GM23248 (cell line): ENCODE measurements around the gene XIRP2. TPM values are rescaled to one million over a fixed set of nuclear protein-coding genes. Genes with fewer than 3 reads are reported as not detected.

ENCODE experiments used
- DNase-seq: peaks from one replicate; pipeline ENCODE4 v3.0.0-alpha.2; 2015
- H2AFZ ChIP-seq: fragments of 200-600 bp; sonication (generic); 2 replicates; pipeline ENCODE4 v1.6.1; 2016; ENCODE audit warnings: antibody characterized with exemption
- H3F3A ChIP-seq: fragments of 200-600 bp; sonication (generic); 2 replicates; pipeline ENCODE4 v1.6.1; 2016; ENCODE audit warnings: mild to moderate bottlenecking, antibody characterized with exemption, mixed run types; ENCODE audit not compliant: insufficient read depth
- H3K27ac ChIP-seq: fragments of 200-600 bp; sonication (generic); 2 replicates; pipeline ENCODE4 v1.5.1; 2016; ENCODE audit warnings: mild to moderate bottlenecking
- H3K27me3 ChIP-seq: fragments of 200-600 bp; sonication (generic); replicated peaks from 2 replicates; pipeline ENCODE4 v1.6.1; 2016; ENCODE audit warnings: mild to moderate bottlenecking; ENCODE audit not compliant: insufficient read depth
- H3K36me3 ChIP-seq: fragments of 200-600 bp; sonication (generic); 2 replicates; pipeline ENCODE4 v1.6.1; 2016; ENCODE audit warnings: low read depth, mild to moderate bottlenecking
- H3K4me1 ChIP-seq: fragments of 200-600 bp; sonication (generic); 2 replicates; pipeline ENCODE4 v1.6.1; 2016; ENCODE audit warnings: mild to moderate bottlenecking; ENCODE audit not compliant: insufficient read depth
- H3K4me2 ChIP-seq: fragments of 200-600 bp; sonication (generic); one replicate; pipeline ENCODE4 v1.6.1; 2016; ENCODE audit warnings: mild to moderate bottlenecking; ENCODE audit not compliant: unreplicated experiment
- H3K4me3 ChIP-seq: fragments of 200-600 bp; sonication (generic); 2 replicates; pipeline ENCODE4 v1.5.1; 2016; ENCODE audit warnings: mild to moderate bottlenecking
- H3K79me2 ChIP-seq: fragments of 200-600 bp; sonication (generic); 2 replicates; pipeline ENCODE4 v1.6.1; 2016; ENCODE audit warnings: mild to moderate bottlenecking; ENCODE audit not compliant: insufficient read depth
- H3K9ac ChIP-seq: fragments of 200-600 bp; sonication (generic); 2 replicates; pipeline ENCODE4 v1.6.1; 2016; ENCODE audit warnings: mild to moderate bottlenecking
- H3K9me2 ChIP-seq: fragments of 200-600 bp; sonication (generic); 2 replicates; pipeline ENCODE4 v1.6.1; 2016; ENCODE audit warnings: mixed run types, mild to moderate bottlenecking, moderate library complexity; ENCODE audit not compliant: insufficient read depth
- H3K9me3 ChIP-seq: fragments of 200-600 bp; sonication (generic); one replicate; pipeline ENCODE4 v1.6.1; 2017; ENCODE audit warnings: low read depth
- H4K20me1 ChIP-seq: fragments of 200-600 bp; sonication (generic); 2 replicates; pipeline ENCODE4 v1.6.0; 2016; ENCODE audit not compliant: insufficient read depth
- EZH2 ChIP-seq: fragments of 200-600 bp; sonication (generic); IDR thresholded peaks from 2 replicates; pipeline ENCODE4 v1.6.1; 2018; ENCODE audit warnings: antibody characterized with exemption, mild to moderate bottlenecking; ENCODE audit not compliant: insufficient read depth, poor library complexity, severe bottlenecking
- EZH2phosphoT487 ChIP-seq: fragments of 200-600 bp; sonication (generic); IDR thresholded peaks from 2 replicates; pipeline ENCODE4 v1.6.1; 2018; ENCODE audit warnings: antibody characterized with exemption, moderate library complexity, mild to moderate bottlenecking, low read depth; ENCODE audit not compliant: insufficient read depth
- WGBS, 2 experiments: methylation state at CpG; one replicate each; pipeline ENCODE4 v1.1.6; 2015 to 2017; ENCODE audit warnings: low lambda C conversion rate in 2 of 2, low coverage in 1 of 2; ENCODE audit errors: missing lambda C conversion rate in 2 of 2; 5-methylcytosine and 5-hydroxymethylcytosine counted together
- in situ Hi-C: fragments of 300-500 bp; cut with MboI; formaldehyde crosslinking; loops from 2 replicates; pipeline ENCODE4 v1.15.0; 2020
- polyA plus RNA-seq: library from polyadenylated mRNA; unstranded; fragments of >200 nt; fragmentation: Nextera tagmentation; extraction: Ambion mirVana; gene quantifications from 2 replicates; pipeline ENCODE4 v1.2.1, GENCODE V29; 2016
- total RNA-seq: library from RNA; depleted of rRNA; stranded (reverse); fragments of >200 nt; shearing (Covaris generic); gene quantifications from 2 replicates; pipeline ENCODE4 v1.2.3, GENCODE V29; 2014

XIRP2 gene
- total and polyA plus RNA-seq, 2 experiments from 2014 or later: not detected

- Histone ChIP-seq H3K9me3 (no peaks in the 10 kb centered on the region), H3K27me3 (no peaks in the 10 kb centered on the region), H3K9me2 (no peaks in the 10 kb centered on the region), H3K4me1 (no peaks in the 10 kb centered on the region), H3F3A (no peaks in the 10 kb centered on the region), H3K36me3 (no peaks in the 10 kb centered on the region), H3K4me2 (no peak overlapping the region), H3K27ac (no peak overlapping the region), H3K9ac (no peak overlapping the region), H2AFZ (no peak overlapping the region), H4K20me1 (no peaks in the 10 kb centered on the region), H3K4me3 (no peak overlapping the region), H3K79me2 (no peaks in the 10 kb centered on the region)
- no peak for DNase-seq
- in situ Hi-C loops: no loop called here
- TF ChIP-seq EZH2phosphoT487: no peak
- no peak for TF ChIP-seq EZH2
These were observed 116.8 kb downstream of the XIRP2 start for GRCh38 chr2:167005096-167005495.

GRCh38 chr2:167013227-167013626 is 124.9 kb downstream of the XIRP2 start:
- no peak for TF ChIP-seq EZH2
- no peak for TF ChIP-seq EZH2phosphoT487
- no peaks in the 10 kb centered on the region for H3K9me3 ChIP-seq
- no peaks in the 10 kb centered on the region for H3F3A ChIP-seq
- 27 to 45% methylated on average over 1 of the region's 1 CpG for WGBS, 2 experiments
- in situ Hi-C loops: no loop called here
- no peak overlapping the region for H3K4me3 ChIP-seq
- no peak overlapping the region for H3K27ac ChIP-seq
- H4K20me1 ChIP-seq: no peaks in the 10 kb centered on the region
- no peaks in the 10 kb centered on the region; the same call in 1 of the 2 replicates for H3K9me2 ChIP-seq
- H3K4me1 ChIP-seq: no peaks in the 10 kb centered on the region
- no peak overlapping the region for H3K9ac ChIP-seq
- H3K79me2 ChIP-seq: no peaks in the 10 kb centered on the region
- no peak overlapping the region for H3K4me2 ChIP-seq
- no peak for DNase-seq
- H3K36me3 ChIP-seq: no peaks in the 10 kb centered on the region
- H3K27me3 ChIP-seq: no peaks in the 10 kb centered on the region
- no peak overlapping the region for H2AFZ ChIP-seq

- Histone ChIP-seq H3K9me2 (no peaks in the 10 kb centered on the region; the same call in 1 of the 2 replicates), H3K4me2 (no peak overlapping the region), H3K27me3 (no peaks in the 10 kb centered on the region), H3K27ac (no peak overlapping the region), H4K20me1 (no peaks in the 10 kb centered on the region), H3K9ac (no peak overlapping the region), H3K79me2 (no peaks in the 10 kb centered on the region), H3F3A (no peaks in the 10 kb centered on the region), H3K4me3 (no peak overlapping the region), H2AFZ (no peak overlapping the region), H3K9me3 (no peaks in the 10 kb centered on the region), H3K36me3 (no peaks in the 10 kb centered on the region), H3K4me1 (no peaks in the 10 kb centered on the region)
- WGBS, 2 experiments: 13 to 20% methylated on average over 3 of the region's 3 CpGs
- in situ Hi-C loops: no loop called here
- TF ChIP-seq EZH2 (no peak), EZH2phosphoT487 (no peak)
- DNase-seq: no peak
These were observed 127.5 kb downstream of the XIRP2 start for GRCh38 chr2:167015806-167016205.

- Histone ChIP-seq H3K36me3 (no peaks in the 10 kb centered on the region), H3F3A (no peaks in the 10 kb centered on the region), H3K4me3 (no peak overlapping the region), H3K4me2 (no peak overlapping the region), H3K27ac (no peak overlapping the region), H3K9ac (no peak overlapping the region), H2AFZ (no peak overlapping the region), H3K9me3 (no peaks in the 10 kb centered on the region), H3K9me2 (no peaks in the 10 kb centered on the region; the same call in 1 of the 2 replicates), H4K20me1 (no peaks in the 10 kb centered on the region), H3K79me2 (no peaks in the 10 kb centered on the region), H3K4me1 (no peaks in the 10 kb centered on the region), H3K27me3 (no peaks in the 10 kb centered on the region)
- WGBS, 2 experiments: 13 to 25% methylated on average over 1 of the region's 1 CpG
- TF ChIP-seq EZH2 (no peak), EZH2phosphoT487 (no peak)
- in situ Hi-C loops: no loop called here
- no peak for DNase-seq
These were observed 128.7 kb downstream of the XIRP2 start for GRCh38 chr2:167017021-167017420.

GRCh38 chr2:167018590-167018989 is 130.3 kb downstream of the XIRP2 start:
- H3K4me1 ChIP-seq: no peaks in the 10 kb centered on the region
- no peak overlapping the region for H3K4me3 ChIP-seq
- no peaks in the 10 kb centered on the region for H4K20me1 ChIP-seq
- no peak overlapping the region for H3K27ac ChIP-seq
- no peaks in the 10 kb centered on the region for H3K79me2 ChIP-seq
- no peak for DNase-seq
- no peak overlapping the region for H2AFZ ChIP-seq
- H3K9me3 ChIP-seq: no peaks in the 10 kb centered on the region
- no peak overlapping the region for H3K4me2 ChIP-seq
- no peaks in the 10 kb centered on the region; the same call in 1 of the 2 replicates for H3K9me2 ChIP-seq
- no peak overlapping the region for H3K9ac ChIP-seq
- no peaks in the 10 kb centered on the region for H3K36me3 ChIP-seq
- H3K27me3 ChIP-seq: no peaks in the 10 kb centered on the region
- H3F3A ChIP-seq: no peaks in the 10 kb centered on the region
- TF ChIP-seq EZH2phosphoT487 (no peak), EZH2 (no peak)
- 15 to 22% methylated on average over 2 of the region's 2 CpGs for WGBS, 2 experiments
- in situ Hi-C loops: no loop called here
